Vagina (tissue), 2 donors: ENCODE measurements around the gene PPFIA1. TPM values are rescaled to one million over a fixed set of nuclear protein-coding genes. Genes with fewer than 3 reads are reported as not detected.
"Not testable (repeated sequence)": the region's sequence is repeated elsewhere in the genome, so short reads cannot be mapped to it uniquely, and the experiment has no call there.

Experiments
- DNase-seq, 2 donors: peaks; one replicate each; pipeline ENCODE4 v3.0.0-alpha.2; 2017; ENCODE audit errors: extremely low spot score in 2 of 2
- H3K27ac ChIP-seq: fragments of 200-600 bp; sonication (generic); one replicate; pipeline ENCODE4 v1.5.1; 2019
- H3K27me3 ChIP-seq: fragments of 200-600 bp; sonication (generic); one replicate; pipeline ENCODE4 v1.5.1; 2019
- H3K36me3 ChIP-seq, 2 donors: fragments of 200-600 bp; sonication (generic); one replicate each; pipeline ENCODE4 v1.5.1; 2017 to 2019
- H3K4me1 ChIP-seq: fragments of 200-600 bp; sonication (generic); one replicate; pipeline ENCODE4 v1.5.1; 2019
- H3K4me3 ChIP-seq, 2 donors: fragments of 200-600 bp; sonication (generic); 1 replicate in 1 of 2; 2 replicates in 1 of 2; pipeline ENCODE4 v1.5.1; 2016 to 2019
- H3K9me3 ChIP-seq: fragments of 200-600 bp; sonication (generic); one replicate; pipeline ENCODE4 v1.5.1; 2019
- POLR2A ChIP-seq, 2 donors: fragments of 450-650 bp; IDR thresholded peaks; one replicate each; pipeline ENCODE4 v1.6.1; 2017; ENCODE audit warnings: antibody characterized with exemption in 2 of 2, mild to moderate bottlenecking in 2 of 2, moderate library complexity in 2 of 2
- POLR2AphosphoS5 ChIP-seq, 2 donors: sonication (generic); formaldehyde crosslinking; IDR thresholded peaks; one replicate each; pipeline ENCODE4 v1.9.0; 2017; ENCODE audit warnings: antibody characterized with exemption in 2 of 2, mild to moderate bottlenecking in 2 of 2, low read depth in 1 of 2; ENCODE audit not compliant: insufficient read depth in 1 of 2
- intact Hi-C: fragments of 100-400 bp; cut with DNase I; formaldehyde crosslinking; loops from one replicate; pipeline ENCODE4 v1.15.1; 2023
- total RNA-seq: library from RNA; depleted of rRNA; stranded (reverse); fragments of >200 nt; gene quantifications from one replicate; pipeline ENCODE4 v1.2.3, GENCODE V29; 2016
- TF ChIP-seq, protein P1 (sequence below), 3 experiments: fragments of 450-650 bp in 2 of 3; fragments of 200-600 bp in 1 of 3; sonication (generic) in 1 of 3; IDR thresholded peaks; one replicate each; pipeline ENCODE4 v1.5.1; 2017 to 2019; ENCODE audit warnings: antibody characterized with exemption in 3 of 3, mild to moderate bottlenecking in 2 of 3, moderate library complexity in 2 of 3

PPFIA1 gene
- total RNA-seq, 1 donor from 2014 or later: 54.3 TPM

GRCh38 chr11:70404244-70404643 is 133.8 kb downstream of the PPFIA1 start:
- Histone ChIP-seq H3K27me3 (no peaks in the 10 kb centered on the region), H3K4me3 (no peak overlapping the region), H3K36me3 (peaks cover 0 to 38% of the 10 kb centered on the region in 2 donors), H3K9me3 (no peaks in the 10 kb centered on the region), H3K27ac (no peak overlapping the region), H3K4me1 (peaks cover 34% of the 10 kb centered on the region)
- DNase-seq: no peak
- intact Hi-C loops: no loop called here
- TF ChIP-seq, protein P1, sequence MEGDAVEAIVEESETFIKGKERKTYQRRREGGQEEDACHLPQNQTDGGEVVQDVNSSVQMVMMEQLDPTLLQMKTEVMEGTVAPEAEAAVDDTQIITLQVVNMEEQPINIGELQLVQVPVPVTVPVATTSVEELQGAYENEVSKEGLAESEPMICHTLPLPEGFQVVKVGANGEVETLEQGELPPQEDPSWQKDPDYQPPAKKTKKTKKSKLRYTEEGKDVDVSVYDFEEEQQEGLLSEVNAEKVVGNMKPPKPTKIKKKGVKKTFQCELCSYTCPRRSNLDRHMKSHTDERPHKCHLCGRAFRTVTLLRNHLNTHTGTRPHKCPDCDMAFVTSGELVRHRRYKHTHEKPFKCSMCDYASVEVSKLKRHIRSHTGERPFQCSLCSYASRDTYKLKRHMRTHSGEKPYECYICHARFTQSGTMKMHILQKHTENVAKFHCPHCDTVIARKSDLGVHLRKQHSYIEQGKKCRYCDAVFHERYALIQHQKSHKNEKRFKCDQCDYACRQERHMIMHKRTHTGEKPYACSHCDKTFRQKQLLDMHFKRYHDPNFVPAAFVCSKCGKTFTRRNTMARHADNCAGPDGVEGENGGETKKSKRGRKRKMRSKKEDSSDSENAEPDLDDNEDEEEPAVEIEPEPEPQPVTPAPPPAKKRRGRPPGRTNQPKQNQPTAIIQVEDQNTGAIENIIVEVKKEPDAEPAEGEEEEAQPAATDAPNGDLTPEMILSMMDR (IDR thresholded peaks at IDR 0.05): no peak
- TF ChIP-seq POLR2AphosphoS5 (IDR thresholded peaks at IDR 0.05; ENCODE audit: insufficient read depth in 1 of 2, low read depth in 1 of 2) (no peak), POLR2A (IDR thresholded peaks at IDR 0.05) (no peak)

GRCh38 chr11:70405679-70406395 is 135.3 kb downstream of the PPFIA1 start:
- TF ChIP-seq POLR2A (IDR thresholded peaks at IDR 0.05) (no peak), POLR2AphosphoS5 (IDR thresholded peaks at IDR 0.05; ENCODE audit: insufficient read depth in 1 of 2, low read depth in 1 of 2) (no peak)
- TF ChIP-seq, protein P1 (IDR thresholded peaks at IDR 0.05): no peak
- Histone ChIP-seq H3K27ac (no peak overlapping the region), H3K4me1 (peaks cover 18% of the 10 kb centered on the region), H3K4me3 (no peak overlapping the region), H3K36me3 (peaks cover 0 to 54% of the 10 kb centered on the region in 2 donors), H3K9me3 (no peaks in the 10 kb centered on the region), H3K27me3 (no peaks in the 10 kb centered on the region)
- intact Hi-C loops: no loop called here
- DNase-seq: no peak

DNA sequence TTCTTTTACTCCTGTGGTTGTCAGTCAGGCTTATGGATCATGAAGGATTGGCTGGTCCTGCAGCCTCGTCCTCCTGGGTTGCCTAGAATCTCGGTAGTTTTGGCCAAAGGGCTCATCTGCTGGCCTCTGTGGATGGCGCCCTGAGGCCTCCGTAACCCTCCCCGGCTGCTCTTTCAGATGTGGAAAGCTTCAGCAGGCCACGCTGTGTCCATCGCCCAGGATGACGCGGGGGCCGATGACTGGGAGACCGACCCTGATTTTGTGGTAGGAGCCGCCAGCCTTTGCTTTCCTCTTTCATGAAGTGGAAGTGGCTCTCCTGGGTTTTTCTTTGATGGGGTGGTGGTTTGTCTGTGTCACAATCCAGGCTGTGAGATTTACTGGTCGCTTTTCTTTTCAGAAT is 136.6 kb downstream of the PPFIA1 start:
- H3K27ac ChIP-seq: no peak overlapping the region
- H3K4me3 ChIP-seq: no peak overlapping the region
- no peaks in the 10 kb centered on the region for H3K27me3 ChIP-seq
- intact Hi-C loops: no loop called here
- no peak for DNase-seq
- H3K4me1 ChIP-seq: peaks cover 5% of the 10 kb centered on the region
- H3K9me3 ChIP-seq: no peaks in the 10 kb centered on the region
- TF ChIP-seq, protein P1 (IDR thresholded peaks at IDR 0.05): no peak
- no peak for TF ChIP-seq POLR2AphosphoS5 (IDR thresholded peaks at IDR 0.05; ENCODE audit: insufficient read depth in 1 of 2, low read depth in 1 of 2)
- no peak for TF ChIP-seq POLR2A (IDR thresholded peaks at IDR 0.05)
- peaks cover 0 to 67% of the 10 kb centered on the region in 2 donors for H3K36me3 ChIP-seq

GRCh38 chr11:70407814-70408213 is 137.3 kb downstream of the PPFIA1 start:
- H3K27me3 ChIP-seq: no peaks in the 10 kb centered on the region
- DNase-seq: no peak
- no peaks in the 10 kb centered on the region for H3K9me3 ChIP-seq
- no peaks in the 10 kb centered on the region for H3K4me1 ChIP-seq
- TF ChIP-seq POLR2A (IDR thresholded peaks at IDR 0.05) (no peak), POLR2AphosphoS5 (IDR thresholded peaks at IDR 0.05; ENCODE audit: insufficient read depth in 1 of 2, low read depth in 1 of 2) (no peak)
- TF ChIP-seq, protein P1 (IDR thresholded peaks at IDR 0.05): no peak
- H3K36me3 ChIP-seq: peaks cover 0 to 74% of the 10 kb centered on the region in 2 donors
- H3K4me3 ChIP-seq: no peak overlapping the region
- H3K27ac ChIP-seq: no peak overlapping the region
- intact Hi-C loops: no loop called here

GRCh38 chr11:70408326-70408725 is 137.8 kb downstream of the PPFIA1 start:
- H3K27ac ChIP-seq, H3K4me3 ChIP-seq, H3K9me3 ChIP-seq, intact Hi-C loops, H3K27me3 ChIP-seq, H3K4me1 ChIP-seq, DNase-seq: not testable (repeated sequence)
- peaks cover 0 to 79% of the 10 kb centered on the region in 2 donors for H3K36me3 ChIP-seq
